Stimulated activated CD8-positive, alpha-beta memory T cell treated with anti-CD3 and anti-CD28 coated beads, Interleukin-7, amount 100 ng/mL, for 48 hours (primary cell): ENCODE results near the gene PSORS1C1.

ENCODE experiments used
- DNase-seq, 2 donors: peaks; one replicate each; pipeline ENCODE4 v3.0.0-alpha.2; 2020; ENCODE audit warnings: low read depth in 1 of 2; ENCODE audit errors: extremely low read depth in 1 of 2

PSORS1C1 gene

DNA sequence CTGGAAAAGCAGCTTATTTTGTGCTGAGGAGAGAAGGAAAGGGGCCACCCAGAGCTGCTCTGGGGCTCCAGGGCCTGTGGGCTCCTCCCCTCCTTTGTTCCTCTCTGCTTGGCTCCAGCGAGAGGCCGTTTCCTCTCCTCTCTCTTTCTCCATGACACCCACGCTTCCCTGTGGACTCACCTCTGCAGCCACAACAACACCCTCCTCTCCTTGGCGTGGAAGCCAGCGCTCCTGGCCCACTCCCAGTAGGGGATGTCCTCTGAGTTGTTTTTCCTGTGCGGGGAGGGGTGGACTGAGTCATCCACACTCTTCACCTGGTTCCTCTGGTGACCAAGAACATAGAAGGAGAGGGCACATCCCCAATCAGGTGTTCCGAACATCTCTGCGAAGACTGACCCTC is 10.6 kb downstream of the PSORS1C1 start:
- DNase-seq: no peak

GRCh38 chr6:31125586-31126363 is 11.2 kb downstream of the PSORS1C1 start:
- no peak for DNase-seq

DNA sequence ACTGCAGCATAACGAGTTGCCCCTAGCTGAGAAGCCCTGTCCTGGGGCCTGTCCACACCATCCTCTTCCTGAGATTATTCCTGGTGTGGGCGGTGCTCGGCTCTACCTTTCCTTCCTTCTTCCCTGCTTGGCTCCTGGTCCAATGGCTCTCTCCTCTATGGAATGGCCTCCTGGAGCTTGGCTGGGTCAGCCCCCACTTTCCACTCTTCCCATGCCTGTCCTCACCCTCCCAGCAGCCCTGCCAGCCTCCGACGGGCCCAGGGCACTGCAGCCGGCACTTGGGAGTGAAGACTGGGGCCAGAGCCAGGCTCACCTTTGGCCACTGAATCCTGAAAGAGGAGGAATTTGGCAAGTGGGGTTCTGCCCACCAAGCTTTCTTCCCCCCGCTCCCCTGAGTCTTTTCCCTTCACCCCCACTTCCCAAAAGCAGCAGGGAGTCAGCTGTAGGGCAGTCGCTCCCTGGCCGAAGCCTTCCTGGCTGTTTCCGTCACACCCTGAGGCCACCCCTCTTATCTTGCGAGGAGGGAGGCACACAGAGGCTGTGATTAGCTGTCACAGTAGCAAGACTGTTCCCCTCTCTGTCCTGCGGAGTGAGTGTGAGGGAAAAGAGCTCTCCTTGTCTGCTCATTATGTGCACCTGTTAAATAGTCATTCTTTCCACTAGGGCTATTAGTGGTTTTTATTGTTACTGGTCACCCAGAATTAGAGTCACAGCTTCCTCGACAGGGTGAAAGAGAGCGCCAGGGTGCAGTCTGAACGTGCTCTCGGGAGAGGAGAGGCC is 12.0 kb downstream of the PSORS1C1 start:
- DNase-seq: no peak

GRCh38 chr6:31128093-31128676 is 13.6 kb downstream of the PSORS1C1 start:
- peak; percentile 24 to 26 for DNase-seq

GRCh38 chr6:31129130-31129529 is 14.5 kb downstream of the PSORS1C1 start:
- no peak for DNase-seq

GRCh38 chr6:31130751-31131150 is 16.2 kb downstream of the PSORS1C1 start:
- no peak for DNase-seq

DNA sequence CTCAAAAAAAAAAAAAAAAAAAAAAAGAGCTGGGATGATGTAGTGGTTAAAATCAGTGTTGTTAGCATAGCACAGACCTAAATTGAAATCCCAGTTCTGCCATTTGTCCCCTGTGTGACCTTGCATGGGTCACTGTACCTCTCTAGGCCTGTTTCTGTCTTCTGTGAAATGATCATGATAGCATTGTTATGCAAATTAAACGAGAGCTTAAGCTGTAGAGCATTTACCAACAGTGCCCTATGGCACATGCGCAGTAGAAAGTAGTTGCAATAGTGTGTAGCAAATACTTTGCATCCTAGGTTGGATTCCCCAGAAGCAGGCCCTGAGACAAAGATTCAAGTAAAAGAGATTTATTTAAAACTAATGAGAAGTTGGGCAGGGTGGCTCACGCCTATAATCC is 17.0 kb downstream of the PSORS1C1 start:
- DNase-seq: no peak

- DNase-seq: no peak
Measured at GRCh38 chr6:31132806-31133205, 18.2 kb downstream of the PSORS1C1 start.

DNA sequence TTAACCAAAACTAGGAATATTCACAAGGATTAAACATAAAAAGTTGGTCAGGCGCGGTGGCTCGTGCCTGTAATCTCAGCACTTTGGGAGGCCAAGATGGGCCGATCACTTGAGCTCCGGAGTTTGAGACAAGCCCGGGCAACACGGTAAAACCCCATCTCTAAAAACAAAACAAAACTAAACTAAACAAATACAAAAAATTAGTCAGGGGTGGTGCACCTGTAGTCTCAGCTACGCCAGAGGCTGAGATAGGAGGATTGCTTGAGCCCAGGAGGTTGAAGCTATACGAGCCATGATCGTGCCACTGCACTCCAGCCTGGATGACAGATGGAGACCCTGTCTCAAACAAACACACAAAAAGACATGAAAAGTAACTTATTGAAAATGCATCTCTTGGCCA is 21.1 kb downstream of the PSORS1C1 start:
- no peak for DNase-seq

DNA sequence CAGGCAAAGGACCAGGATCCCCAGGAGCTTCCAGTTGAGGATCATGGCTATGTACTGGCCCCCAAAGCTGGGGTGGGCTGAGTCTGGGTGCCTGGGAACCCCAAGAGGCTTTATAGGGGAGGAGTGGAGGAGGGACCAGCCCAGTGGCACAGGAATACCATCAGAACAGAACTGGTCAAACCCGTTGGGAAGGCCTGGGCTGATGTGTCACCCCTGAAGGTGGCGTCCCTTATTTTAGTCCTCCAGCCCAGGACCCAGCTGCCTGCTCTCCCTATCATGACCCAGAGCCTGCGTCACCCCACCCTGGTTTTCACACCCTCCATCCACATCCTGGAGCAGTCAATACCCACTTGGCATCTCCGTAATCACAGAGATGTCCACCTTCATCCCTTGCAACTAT is 24.4 kb downstream of the PSORS1C1 start, which contains the start of gene PSORS1C2:
PSORS1C2 (minus strand) TSS at position 85 of the 400 bp plus-strand sequence; CDS start at position 45, 40 bp downstream.
- DNase-seq: no peak

- DNase-seq: no peak
Measured at GRCh38 chr6:31139599-31139998, 25.0 kb downstream of the PSORS1C1 start.

DNA sequence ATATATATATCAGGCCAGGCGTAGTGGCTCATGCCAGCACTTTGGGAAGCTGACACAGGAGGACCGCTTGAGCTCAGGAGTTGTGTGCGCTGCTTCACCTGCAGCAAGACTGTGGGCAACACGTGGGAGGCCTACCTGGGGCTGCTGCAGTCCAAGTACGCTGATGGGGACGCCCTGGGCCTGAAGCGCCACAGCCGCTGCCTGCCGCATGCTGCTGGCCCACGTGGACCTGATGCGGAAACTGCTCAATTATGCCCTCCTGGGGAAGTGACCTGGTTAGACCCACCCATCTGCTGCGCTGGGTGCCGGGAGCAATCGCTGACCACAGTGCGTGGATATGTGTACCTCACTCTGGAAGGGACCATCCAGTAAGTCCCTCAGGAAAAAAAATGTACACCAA is 26.0 kb downstream of the PSORS1C1 start:
- DNase-seq: no peak

- DNase-seq: no peak
Measured at GRCh38 chr6:31142361-31142761, 27.8 kb downstream of the PSORS1C1 start.

GRCh38 chr6:31143148-31143547 is 28.5 kb downstream of the PSORS1C1 start:
- DNase-seq: no peak

DNA sequence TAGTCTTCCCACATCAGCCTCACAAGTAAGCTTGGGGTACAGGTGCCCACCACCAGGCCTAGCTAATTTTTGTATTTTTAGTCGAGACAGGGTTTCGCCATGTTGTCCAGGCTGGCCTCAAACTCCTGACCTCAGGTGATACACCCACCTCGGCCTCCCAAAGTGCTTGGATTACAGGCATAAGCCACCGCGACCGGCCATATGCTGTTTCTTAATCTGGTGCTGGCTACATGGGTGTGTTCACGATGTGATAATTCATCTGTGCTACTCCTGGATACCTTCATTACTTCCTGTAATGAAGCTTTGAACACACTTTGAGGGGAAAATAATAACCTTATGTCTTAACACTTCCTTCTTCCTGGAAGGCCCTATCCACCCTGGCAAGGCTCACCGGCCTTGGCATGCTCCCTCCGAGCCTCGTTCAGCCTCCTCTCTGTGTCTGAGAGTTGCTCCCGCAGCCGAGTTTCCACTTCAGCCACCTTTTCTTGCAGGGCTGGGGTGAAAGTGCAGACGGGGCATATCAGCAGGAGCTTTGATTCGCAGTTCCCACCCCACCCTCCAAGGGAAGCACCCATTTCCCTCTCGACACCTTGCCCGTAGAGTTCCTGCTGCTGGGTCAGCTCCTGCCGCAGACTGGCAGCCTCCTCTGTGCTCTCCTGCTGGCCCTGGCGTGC is 29.8 kb downstream of the PSORS1C1 start:
- no peak for DNase-seq

DNA sequence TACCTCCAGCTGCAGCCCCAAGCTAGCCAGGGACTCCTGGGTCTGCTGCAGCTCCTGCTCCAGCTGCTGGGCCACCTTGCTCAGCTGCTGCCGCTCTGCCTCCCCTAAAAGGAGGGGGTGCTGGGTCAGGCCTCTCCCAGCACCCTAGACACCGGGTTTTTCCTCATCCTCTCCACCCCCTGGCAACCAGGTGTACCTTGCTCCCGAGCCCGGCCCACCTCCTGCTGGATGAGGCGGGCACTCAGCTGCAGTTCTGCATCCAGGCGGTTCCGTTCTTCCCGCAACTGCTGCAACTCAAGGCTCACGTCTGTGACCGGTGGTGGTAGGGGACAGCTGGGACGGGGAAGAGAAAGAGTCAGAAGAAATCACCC is 30.4 kb downstream of the PSORS1C1 start:
- DNase-seq: no peak

DNA sequence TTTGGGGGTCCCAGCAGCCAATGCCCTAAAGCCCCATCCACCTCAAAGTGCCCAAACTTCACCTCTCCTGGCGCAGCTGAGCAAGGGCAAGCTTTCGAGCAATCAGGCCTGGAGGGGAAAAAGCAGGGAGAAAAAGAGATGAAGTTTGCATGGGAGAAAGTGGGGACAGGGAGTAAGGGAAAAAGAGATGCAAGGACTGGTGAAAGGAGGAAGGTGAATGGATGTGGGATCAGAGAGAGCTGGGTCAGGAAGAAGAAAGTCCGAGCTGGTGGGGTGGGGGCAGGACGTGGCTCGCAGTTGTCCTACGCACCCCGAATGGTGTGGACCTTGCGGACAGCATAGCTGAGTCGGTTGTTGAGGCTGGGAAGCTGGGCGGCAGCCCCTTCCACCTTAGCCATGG is 30.8 kb downstream of the PSORS1C1 start:
- DNase-seq: no peak

DNA sequence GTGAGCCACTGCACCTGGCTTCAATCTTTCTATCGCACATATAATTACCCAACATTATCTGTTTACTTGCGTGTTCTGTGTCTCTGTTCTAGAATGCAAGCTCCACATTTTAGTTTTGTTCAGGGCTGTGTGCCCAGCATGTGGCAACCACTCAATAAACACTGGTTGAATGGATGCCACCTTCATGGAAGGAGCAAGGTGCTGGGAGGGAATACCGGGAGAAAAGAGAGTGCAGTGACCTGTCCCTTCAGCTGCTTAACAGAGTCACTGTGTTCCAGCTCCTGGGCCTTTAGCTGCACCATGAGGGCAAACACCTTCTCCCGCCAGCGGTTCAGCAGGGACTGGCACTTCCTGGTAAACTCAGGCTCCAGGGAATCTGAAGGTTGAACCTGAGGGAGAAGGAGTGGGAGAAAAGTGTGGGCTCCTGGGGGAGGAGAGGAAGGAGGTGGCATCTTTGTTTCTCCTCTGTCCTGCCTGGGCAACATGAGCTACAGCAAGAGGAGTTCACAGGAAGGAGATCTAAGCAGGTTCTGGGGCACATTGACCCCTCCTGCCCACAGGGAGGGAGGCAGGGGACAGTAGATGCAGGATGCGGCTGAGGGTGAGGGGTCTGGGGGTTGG is 35.3 kb downstream of the PSORS1C1 start:
- no peak for DNase-seq

GRCh38 chr6:31152781-31153180 is 38.2 kb downstream of the PSORS1C1 start:
- DNase-seq: no peak

DNA sequence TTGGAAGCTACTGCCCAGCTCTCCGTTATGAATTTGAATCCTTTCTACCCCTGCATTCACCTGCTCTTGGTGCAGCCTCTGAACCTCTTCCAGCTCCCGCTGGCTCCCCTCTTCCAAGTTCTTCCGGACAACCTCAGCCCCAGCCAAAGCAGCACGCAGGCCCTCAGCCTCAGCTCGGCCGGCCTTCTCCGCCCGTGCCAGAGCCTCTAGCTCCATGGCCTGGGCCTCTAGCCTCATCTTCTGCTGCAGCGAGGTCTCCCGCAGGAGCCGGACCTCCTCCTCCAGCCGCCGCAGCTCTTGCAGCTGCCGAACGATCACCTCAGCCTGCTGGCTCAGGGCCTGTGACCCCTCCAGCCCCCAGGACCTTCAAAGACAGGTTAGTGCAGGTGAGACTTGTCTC is 39.8 kb downstream of the PSORS1C1 start:
- no peak for DNase-seq

GRCh38 chr6:31156641-31157040 is 42.0 kb downstream of the PSORS1C1 start:
- DNase-seq: no peak
